Fibroblast of villous mesenchyme (primary cell): ENCODE data around the gene IL6R. TPM values are rescaled to one million over a fixed set of nuclear protein-coding genes. Genes with fewer than 3 reads are reported as not detected.

Source experiments
- DNase-seq: peaks from one replicate; pipeline ENCODE4 v3.0.0-alpha.2; 2010; ENCODE audit warnings: low read depth
- H3K4me3 ChIP-seq: 2 replicates; pipeline ENCODE4 v1.5.1; 2011; ENCODE audit warnings: low read depth, mild to moderate bottlenecking, low read length
- total RNA-seq: library from RNA; depleted of rRNA; stranded (reverse); fragments of >200 nt; gene quantifications from 2 replicates; pipeline ENCODE4 v1.2.3, GENCODE V29; 2012
- TF ChIP-seq, protein P1 (sequence below): IDR thresholded peaks from 2 replicates; pipeline ENCODE4 v1.5.1; 2012; ENCODE audit warnings: low read depth, mild to moderate bottlenecking, low read length; ENCODE audit not compliant: insufficient read depth

The IL6R gene
- total RNA-seq, 1 donor: 30.2 TPM

DNA sequence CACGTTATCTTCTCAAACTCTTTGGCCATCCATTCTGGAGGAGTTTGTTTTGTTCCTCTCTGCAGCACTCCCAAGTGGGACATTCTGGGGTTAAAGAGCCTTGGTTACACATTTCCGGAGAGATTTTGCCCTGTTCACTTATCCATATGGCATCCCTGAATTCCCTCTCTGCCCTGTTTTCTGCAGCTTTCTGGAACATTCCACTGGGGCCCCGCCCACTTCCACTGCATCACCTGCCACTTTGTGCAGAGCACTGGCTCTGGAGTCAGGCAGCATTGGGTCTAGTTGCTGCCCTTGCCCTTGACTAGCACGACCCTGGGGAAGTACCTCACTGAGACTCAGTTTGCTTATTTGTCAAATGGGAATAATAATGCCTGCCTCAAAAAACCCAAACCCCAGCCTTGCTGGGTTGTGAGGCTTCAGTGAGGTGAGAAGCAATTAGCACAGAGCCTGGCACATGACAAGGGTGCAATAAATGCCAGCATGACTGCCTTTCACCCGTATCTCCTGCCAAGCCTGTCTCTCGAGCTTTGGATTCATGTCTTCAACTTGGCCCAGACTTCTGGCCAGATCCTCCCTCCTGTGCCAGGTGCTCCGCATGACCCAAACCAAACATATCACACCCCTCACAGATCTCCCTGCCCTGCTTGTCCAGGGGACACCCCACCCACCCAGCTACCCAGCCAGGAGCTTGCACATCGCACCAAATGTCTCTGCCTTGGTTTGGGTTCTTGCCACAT is 38.3 kb downstream of the IL6R start:
- no peak overlapping the region for H3K4me3 ChIP-seq
- TF ChIP-seq, protein P1, sequence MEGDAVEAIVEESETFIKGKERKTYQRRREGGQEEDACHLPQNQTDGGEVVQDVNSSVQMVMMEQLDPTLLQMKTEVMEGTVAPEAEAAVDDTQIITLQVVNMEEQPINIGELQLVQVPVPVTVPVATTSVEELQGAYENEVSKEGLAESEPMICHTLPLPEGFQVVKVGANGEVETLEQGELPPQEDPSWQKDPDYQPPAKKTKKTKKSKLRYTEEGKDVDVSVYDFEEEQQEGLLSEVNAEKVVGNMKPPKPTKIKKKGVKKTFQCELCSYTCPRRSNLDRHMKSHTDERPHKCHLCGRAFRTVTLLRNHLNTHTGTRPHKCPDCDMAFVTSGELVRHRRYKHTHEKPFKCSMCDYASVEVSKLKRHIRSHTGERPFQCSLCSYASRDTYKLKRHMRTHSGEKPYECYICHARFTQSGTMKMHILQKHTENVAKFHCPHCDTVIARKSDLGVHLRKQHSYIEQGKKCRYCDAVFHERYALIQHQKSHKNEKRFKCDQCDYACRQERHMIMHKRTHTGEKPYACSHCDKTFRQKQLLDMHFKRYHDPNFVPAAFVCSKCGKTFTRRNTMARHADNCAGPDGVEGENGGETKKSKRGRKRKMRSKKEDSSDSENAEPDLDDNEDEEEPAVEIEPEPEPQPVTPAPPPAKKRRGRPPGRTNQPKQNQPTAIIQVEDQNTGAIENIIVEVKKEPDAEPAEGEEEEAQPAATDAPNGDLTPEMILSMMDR: no peak

DNA sequence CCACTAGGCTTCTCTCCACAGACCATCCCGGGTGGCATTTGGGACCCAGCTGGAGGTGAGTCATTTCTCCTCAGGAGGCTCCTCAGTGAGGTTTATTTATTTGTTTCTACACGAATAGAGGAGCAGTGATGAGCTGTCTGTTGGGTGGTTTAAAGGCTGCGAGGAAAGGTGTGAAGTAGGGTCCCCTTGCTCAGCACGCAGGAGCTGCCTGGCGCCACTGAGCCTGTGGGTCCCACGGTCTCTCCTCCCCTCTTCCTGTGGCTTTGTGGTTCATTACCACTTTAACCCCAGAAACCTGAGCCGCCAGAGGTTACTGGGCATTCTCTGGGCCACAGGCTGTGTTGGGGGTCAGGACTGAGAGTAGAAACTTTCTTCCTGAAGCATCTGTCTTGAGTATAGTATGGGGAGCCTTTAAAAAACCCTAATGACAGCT is 39.9 kb downstream of the IL6R start:
- peak; percentile 68 for DNase-seq
- TF ChIP-seq, protein P1: no peak

More for the DNA sequence above, 38.3 kb downstream of the IL6R start:
- DNase-seq: no peak

DNA sequence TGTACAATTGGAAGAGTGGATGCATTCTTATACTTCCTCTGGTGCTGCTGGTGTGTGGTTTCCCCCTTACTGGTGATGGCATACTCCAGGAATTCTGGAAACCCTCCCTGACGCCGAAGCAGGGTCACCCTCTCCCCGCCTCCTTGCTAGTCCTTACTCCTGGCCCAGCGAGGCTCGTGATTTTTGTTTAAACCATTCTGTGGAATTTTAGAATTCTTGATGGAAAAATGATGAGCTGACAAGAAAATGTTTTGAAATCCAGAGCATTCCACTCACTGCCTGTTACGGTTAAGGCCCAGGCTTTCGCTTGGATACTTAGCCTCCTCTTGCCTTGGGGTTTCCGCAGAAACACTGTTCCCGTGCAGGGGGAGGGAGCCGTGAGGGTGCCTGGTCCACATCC is 41.1 kb downstream of the IL6R start:
- H3K4me3 ChIP-seq: no peak overlapping the region
- TF ChIP-seq, protein P1: no peak
- DNase-seq: peak; percentile 94

More for the DNA sequence above, 39.9 kb downstream of the IL6R start:
- H3K4me3 ChIP-seq: no peak overlapping the region

DNA sequence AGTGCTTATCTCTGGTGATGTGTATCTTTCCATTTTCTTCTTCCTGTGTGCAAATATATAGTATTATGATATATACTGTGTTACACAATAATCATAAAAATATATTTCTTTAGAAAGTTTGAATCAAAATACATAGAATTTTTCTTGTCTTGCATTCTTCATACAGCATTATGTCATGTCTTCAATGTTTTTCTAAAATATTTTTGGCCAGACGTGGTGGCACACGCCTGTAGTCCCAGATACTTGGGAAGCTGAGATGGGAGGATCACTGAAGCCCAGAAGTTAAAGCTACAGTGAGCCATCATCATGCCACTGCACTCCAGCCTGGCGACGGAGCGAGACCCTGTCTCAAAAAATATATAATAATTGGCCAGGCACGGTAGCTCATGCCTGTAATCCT is 41.6 kb downstream of the IL6R start:
- TF ChIP-seq, protein P1: no peak
- H3K4me3 ChIP-seq: no peak overlapping the region
- no peak for DNase-seq

DNA sequence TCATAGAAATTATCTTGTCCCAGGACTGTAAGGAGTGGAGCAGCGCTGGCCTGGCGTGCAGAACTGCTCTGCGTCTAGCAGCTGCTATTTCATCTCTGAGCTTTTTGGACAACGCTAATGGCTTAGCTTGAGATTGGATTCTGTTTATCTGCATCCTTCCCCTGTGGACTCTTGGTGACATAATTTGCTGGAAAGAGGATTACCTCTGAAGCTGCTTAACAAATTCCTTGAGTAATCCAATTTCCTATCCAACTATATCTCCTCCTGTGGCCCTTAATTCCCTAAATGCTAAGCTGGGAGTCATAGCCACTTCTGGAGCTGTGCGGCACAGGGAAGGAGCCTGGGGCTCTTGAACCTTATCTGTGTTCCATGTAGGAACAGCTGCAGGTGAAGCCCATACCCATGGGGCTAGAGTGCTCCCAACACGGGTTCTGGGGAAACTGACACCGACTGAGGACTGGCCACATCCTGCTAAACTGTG is 43.2 kb downstream of the IL6R start:
- TF ChIP-seq, protein P1: no peak
- no peak overlapping the region for H3K4me3 ChIP-seq
- DNase-seq: no peak

DNA sequence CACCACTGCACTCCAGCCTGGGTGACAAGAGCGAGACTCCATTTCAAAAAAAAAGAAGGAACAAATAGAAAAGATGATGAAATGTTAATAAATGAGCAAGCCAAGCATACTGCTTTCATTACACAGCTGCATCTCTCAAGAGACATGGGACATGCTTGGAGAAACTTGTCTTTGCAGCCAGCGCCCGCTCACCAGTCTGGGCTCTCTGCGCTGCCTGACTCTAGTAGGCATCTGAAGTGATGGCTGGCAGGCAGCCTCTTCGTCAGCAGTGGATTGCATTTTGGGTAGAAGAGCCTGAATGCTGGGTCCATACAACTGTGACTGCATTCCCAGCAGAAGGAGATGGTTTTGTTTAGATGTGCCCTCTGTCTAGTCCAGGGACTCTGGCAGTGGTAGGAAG is 48.0 kb downstream of the IL6R start:
- no peak overlapping the region for H3K4me3 ChIP-seq
- no peak for DNase-seq
- TF ChIP-seq, protein P1: no peak
